Common myeloid progenitor, CD34-positive (primary cell): Measurements from ENCODE around the gene TAS2R1.

Experiments
- CTCF ChIA-PET: fragments of 350-600 bp; sonication (Branson Sonifier 250); formaldehyde crosslinking; loops from one replicate; lab custom pipeline; 2021; ENCODE audit warnings: antibody characterized with exemption; lab: Charles Lee
- POLR2A ChIA-PET: fragments of 350-600 bp; sonication (Branson Sonifier 250); formaldehyde crosslinking; loops from one replicate; lab custom pipeline; 2021; ENCODE audit warnings: antibody characterized with exemption; lab: Charles Lee
- DNase-seq, 3 donors: peaks; one replicate each; pipeline versions ENCODE4 v3.0.0 to v3.0.0-alpha.2; 2013
- H3K27ac ChIP-seq, 2 experiments: 1 replicate in 1 of 2; 2 replicates in 1 of 2; pipeline ENCODE4 v1.7.0; 2013; ENCODE audit warnings: inconsistent platforms in 2 of 2, low read length in 2 of 2, mild to moderate bottlenecking in 2 of 2, low read depth in 1 of 2, moderate library complexity in 1 of 2; ENCODE audit not compliant: severe bottlenecking in 2 of 2, insufficient read depth in 1 of 2, poor library complexity in 1 of 2
- H3K27me3 ChIP-seq, 5 experiments: replicated peaks in 2 of 5; 1 replicate in 3 of 5; 2 replicates in 2 of 5; pipeline versions ENCODE4 v1.6.1 to v1.7.0; 2013; ENCODE audit warnings: low read length in 4 of 5, mild to moderate bottlenecking in 2 of 5, moderate library complexity in 2 of 5, inconsistent platforms in 1 of 5; ENCODE audit not compliant: insufficient read depth in 5 of 5, control insufficient read depth in 4 of 5
- H3K36me3 ChIP-seq, 4 experiments: 1 replicate in 2 of 4; 2 replicates in 2 of 4; pipeline versions ENCODE4 v1.6.1 to v1.7.0; 2013; ENCODE audit warnings: low read length in 3 of 4, control low read depth in 1 of 4, mild to moderate bottlenecking in 1 of 4; ENCODE audit not compliant: control insufficient read depth in 4 of 4, insufficient read depth in 4 of 4
- H3K4me1 ChIP-seq, 4 experiments: 1 replicate in 3 of 4; 2 replicates in 1 of 4; pipeline versions ENCODE4 v1.6.1 to v1.7.1; 2013; ENCODE audit warnings: low read length in 3 of 4, mild to moderate bottlenecking in 3 of 4, control low read depth in 1 of 4, inconsistent platforms in 1 of 4, moderate library complexity in 1 of 4; ENCODE audit not compliant: control insufficient read depth in 4 of 4, insufficient read depth in 4 of 4; ENCODE audit errors: control extremely low read depth in 1 of 4
- H3K4me3 ChIP-seq, 7 experiments: 1 replicate in 4 of 7; 2 replicates in 3 of 7; pipeline versions ENCODE4 v1.5.1 to v1.7.0; 2013; ENCODE audit warnings: mild to moderate bottlenecking in 7 of 7, low read length in 6 of 7, moderate library complexity in 6 of 7, inconsistent platforms in 2 of 7, low read depth in 2 of 7, control low read depth in 1 of 7; ENCODE audit not compliant: insufficient read depth in 4 of 7, control insufficient read depth in 1 of 7; ENCODE audit errors: extremely low read depth in 1 of 7
- H3K9me3 ChIP-seq, 5 experiments: 1 replicate in 4 of 5; 2 replicates in 1 of 5; pipeline versions ENCODE4 v1.6.1 to v1.7.1; 2013; ENCODE audit warnings: low read length in 4 of 5, mild to moderate bottlenecking in 2 of 5, inconsistent platforms in 1 of 5, low read depth in 1 of 5, moderate library complexity in 1 of 5; ENCODE audit not compliant: control insufficient read depth in 4 of 5, insufficient read depth in 2 of 5; ENCODE audit errors: control extremely low read depth in 1 of 5
- whole genome bisulfite sequencing: methylation state at CpG from one replicate; pipeline ENCODE4 v1.1.5; 2013; ENCODE audit not compliant: insufficient coverage; 5-methylcytosine and 5-hydroxymethylcytosine counted together

Gene TAS2R1

DNA sequence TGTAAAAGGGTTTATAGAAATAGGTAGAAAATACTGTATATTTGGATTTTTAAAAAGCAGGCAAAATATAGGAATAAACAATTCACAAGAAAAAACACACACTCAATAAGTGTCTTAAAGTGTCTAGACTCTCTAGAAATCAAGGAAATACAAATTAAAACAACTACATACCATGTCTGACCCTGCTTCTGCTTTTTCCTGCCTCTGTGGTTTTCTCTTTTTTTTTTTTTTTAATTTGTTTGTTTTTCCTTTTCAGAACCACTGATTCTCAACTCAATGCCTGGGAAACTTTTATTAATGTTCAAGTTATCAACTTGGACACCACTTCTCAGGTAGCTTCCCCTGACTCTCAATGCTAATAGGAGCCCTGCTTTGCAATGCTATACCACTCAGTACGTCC lies 25.5 kb upstream of the TAS2R1 start:
- H3K27ac ChIP-seq, result no peak overlapping the region
- ChIA-PET CTCF (no interaction called here), POLR2A (no interaction called here)
- no peak for DNase-seq
- 80% methylated on average over 1 of the region's 1 CpG for WGBS
- H3K4me1 ChIP-seq, result no peaks in the 10 kb centered on the region
- no peaks in the 10 kb centered on the region for H3K27me3 ChIP-seq
- H3K9me3 ChIP-seq, result no peaks in the 10 kb centered on the region
- H3K36me3 ChIP-seq, result no peaks in the 10 kb centered on the region
- no peak overlapping the region for H3K4me3 ChIP-seq

DNA sequence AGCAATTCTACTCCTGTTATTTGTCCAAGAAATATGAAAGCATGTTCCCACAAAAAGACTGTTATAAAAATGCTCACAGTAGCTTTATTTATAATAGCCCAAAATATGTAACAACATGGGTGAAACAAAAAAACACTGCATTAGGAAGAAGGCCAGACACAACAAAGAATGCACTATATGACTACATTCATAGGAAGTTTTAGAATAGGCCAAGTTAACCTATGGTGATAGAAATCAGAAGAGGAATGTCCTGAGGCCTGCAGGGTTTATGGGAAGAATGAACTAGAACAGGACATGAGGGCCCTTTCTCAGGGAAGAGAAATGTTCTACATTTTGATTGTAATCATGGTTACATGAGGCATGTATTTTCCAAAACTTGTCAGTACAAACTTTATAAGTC lies 24.7 kb upstream of the TAS2R1 start:
- no peaks in the 10 kb centered on the region for H3K27me3 ChIP-seq
- H3K4me1 ChIP-seq, result no peaks in the 10 kb centered on the region
- CTCF ChIA-PET, result no interaction called here
- H3K27ac ChIP-seq, result no peak overlapping the region
- POLR2A ChIA-PET, result no interaction called here
- H3K9me3 ChIP-seq, result no peaks in the 10 kb centered on the region
- no peak for DNase-seq
- no peak overlapping the region for H3K4me3 ChIP-seq
- no peaks in the 10 kb centered on the region for H3K36me3 ChIP-seq

DNA sequence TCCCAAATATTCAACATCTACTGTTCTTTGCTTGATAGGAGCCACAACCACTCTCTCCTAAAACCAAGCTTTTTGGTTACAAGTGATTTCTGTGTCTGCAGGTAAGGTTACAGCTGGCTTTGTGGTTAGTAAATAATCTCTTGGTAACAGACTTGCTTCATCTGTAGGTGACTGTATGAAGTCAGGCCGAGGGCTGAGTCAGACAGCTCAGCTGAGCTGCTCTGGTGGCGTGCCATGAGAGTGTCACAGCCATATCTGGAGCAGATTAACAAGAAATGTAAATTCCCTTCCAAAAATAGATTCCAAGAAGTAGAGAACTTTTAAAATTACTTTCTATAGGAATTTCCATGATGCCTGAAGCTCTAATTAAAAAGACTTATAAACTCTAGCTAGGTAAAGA lies 23.7 kb upstream of the TAS2R1 start:
- no peaks in the 10 kb centered on the region for H3K4me1 ChIP-seq
- H3K27me3 ChIP-seq, result no peaks in the 10 kb centered on the region
- H3K27ac ChIP-seq, result no peak overlapping the region
- H3K36me3 ChIP-seq, result no peaks in the 10 kb centered on the region
- no peaks in the 10 kb centered on the region for H3K9me3 ChIP-seq
- WGBS, result 90% methylated on average over 2 of the region's 2 CpGs
- ChIA-PET POLR2A (no interaction called here), CTCF (no interaction called here)
- H3K4me3 ChIP-seq, result no peak overlapping the region
- no peak for DNase-seq

DNA sequence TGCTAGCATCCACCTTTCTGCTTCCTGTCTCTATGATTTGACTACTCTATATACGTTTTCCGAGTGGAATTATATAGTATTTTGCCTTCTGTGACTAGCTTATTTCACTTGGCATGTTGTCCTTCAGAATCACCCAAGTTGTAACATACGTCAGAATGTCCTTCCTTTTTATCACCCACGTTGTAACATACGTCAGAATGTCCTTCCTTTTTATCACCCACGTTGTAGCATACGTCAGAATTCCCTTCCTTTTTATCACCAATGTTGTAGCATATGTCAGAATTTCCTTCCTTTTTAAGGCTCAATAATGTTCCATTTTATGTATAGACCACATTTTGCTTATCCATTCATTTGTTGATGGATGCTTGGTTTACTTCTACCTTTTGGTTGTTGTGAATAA lies 22.9 kb upstream of the TAS2R1 start:
- CTCF ChIA-PET, result interaction anchor here (1.5 kb wide), 1 partner anchor 9 kb away, joined by 5 read pairs; no protein-coding TSS in a partner anchor
- no peaks in the 10 kb centered on the region for H3K36me3 ChIP-seq
- WGBS, result 68% methylated on average over 3 of the region's 7 CpGs
- POLR2A ChIA-PET, result no interaction called here
- no peak overlapping the region for H3K27ac ChIP-seq
- DNase-seq, result no peak
- H3K4me1 ChIP-seq, result no peaks in the 10 kb centered on the region
- no peaks in the 10 kb centered on the region for H3K27me3 ChIP-seq
- no peaks in the 10 kb centered on the region for H3K9me3 ChIP-seq
- no peak overlapping the region for H3K4me3 ChIP-seq

DNA sequence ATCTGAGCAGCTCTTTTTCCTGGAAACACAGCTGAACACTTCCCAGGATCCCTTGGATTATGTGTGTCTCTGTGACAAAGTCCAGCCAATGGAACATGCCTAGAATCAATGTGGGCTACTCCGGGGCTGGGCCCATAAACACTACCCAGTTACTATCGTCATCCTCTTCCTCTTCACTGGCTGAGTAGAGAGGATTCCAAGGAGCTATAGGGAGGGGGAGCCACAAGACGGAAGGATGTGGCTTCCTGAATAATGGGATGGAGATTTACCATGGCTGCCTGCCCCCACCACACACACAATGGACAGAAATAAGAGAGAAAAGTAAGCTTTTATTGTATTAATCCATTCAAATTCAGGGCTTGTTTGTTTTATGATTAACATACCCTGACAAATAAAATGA lies 22.1 kb upstream of the TAS2R1 start:
- Histone ChIP-seq H3K9me3 (no peaks in the 10 kb centered on the region), H3K27ac (no peak overlapping the region), H3K36me3 (no peaks in the 10 kb centered on the region), H3K27me3 (no peaks in the 10 kb centered on the region), H3K4me3 (no peak overlapping the region), H3K4me1 (no peaks in the 10 kb centered on the region)
- CTCF ChIA-PET, result interaction anchor here (1.5 kb wide), 1 partner anchor 8 kb away, joined by 5 read pairs; no protein-coding TSS in a partner anchor
- no peak for DNase-seq
- POLR2A ChIA-PET, result no interaction called here
- no CpG with 5 or more reads among the region's 3 CpGs for WGBS

DNA sequence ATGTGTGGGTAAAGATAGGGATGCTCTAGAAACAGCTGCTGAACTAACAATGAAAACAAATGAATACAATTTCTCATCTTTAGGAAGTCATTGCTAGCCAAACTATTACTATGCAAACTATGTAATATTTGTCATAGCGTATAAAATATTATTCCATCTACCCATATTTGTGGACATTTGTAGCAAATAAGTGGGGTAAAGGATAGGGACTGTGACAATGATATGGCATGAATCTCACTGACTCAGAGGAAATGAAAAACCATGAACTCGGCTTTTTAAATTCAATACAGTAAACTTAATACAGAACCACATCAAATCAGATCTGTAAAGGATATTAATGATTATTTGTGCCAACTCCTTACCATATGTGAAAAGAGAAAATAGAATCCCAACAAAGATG lies 16.7 kb upstream of the TAS2R1 start:
- ChIA-PET CTCF (no interaction called here), POLR2A (no interaction called here)
- no CpG with 5 or more reads among the region's 2 CpGs for WGBS
- no peaks in the 10 kb centered on the region for H3K36me3 ChIP-seq
- H3K27me3 ChIP-seq, result no peaks in the 10 kb centered on the region
- H3K4me1 ChIP-seq, result no peaks in the 10 kb centered on the region
- H3K4me3 ChIP-seq, result no peak overlapping the region
- no peak for DNase-seq
- H3K27ac ChIP-seq, result no peak overlapping the region
- no peaks in the 10 kb centered on the region for H3K9me3 ChIP-seq

DNA sequence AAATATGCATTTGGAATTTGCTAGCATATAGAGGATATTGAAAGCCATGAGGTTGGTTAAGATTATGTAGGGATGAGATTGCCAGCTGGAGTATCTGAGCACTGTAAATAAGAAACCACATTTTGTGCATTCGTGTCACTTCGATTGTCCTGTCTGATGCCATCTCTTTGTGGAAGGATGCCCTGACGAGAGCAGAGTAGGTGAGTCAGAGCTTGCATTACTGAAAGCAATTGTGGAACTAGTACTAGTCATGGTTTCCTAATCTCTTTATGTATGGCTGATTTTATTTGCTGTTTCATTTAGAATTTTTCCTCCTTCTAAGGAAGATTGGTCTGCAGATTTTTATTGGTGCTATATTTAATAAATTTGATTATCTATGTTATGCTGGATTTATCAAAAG lies 14.5 kb upstream of the TAS2R1 start:
- Histone ChIP-seq H3K4me1 (no peaks in the 10 kb centered on the region), H3K4me3 (no peak overlapping the region), H3K9me3 (peaks cover 0 to 3% (median 0%) of the 10 kb centered on the region in 5 experiments), H3K36me3 (no peaks in the 10 kb centered on the region), H3K27me3 (no peaks in the 10 kb centered on the region), H3K27ac (no peak overlapping the region)
- DNase-seq, result no peak
- POLR2A ChIA-PET, result no interaction called here
- CTCF ChIA-PET, result interaction anchor here (1.6 kb wide), 1 partner anchor 8 kb away, joined by 5 read pairs; no protein-coding TSS in a partner anchor
- WGBS, result 100% methylated on average over 3 of the region's 3 CpGs
